Measurements from ENCODE around the gene PTH2. TPM values are rescaled to one million over a fixed set of nuclear protein-coding genes. Genes with fewer than 3 reads are reported as not detected.

The PTH2 gene
- total RNA-seq, 1 donor from 2014 or later: not detected

DNA sequence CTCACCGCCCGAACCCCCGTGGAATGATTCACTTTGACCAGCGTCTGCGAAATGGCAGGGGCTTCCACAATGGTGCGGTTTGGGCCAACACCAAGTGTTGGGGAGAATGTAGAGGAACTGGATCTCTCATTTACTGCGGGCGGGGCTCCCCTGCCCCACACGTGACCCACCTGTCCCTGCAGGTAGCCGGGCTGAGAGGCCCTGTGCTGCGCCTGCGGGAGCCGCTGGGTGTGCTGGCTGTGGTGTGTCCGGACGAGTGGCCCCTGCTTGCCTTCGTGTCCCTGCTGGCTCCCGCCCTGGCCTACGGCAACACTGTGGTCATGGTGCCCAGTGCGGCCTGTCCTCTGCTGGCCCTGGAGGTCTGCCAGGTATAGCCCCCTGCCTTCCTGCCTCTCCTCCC, 45.0 kb upstream of the PTH2 start:
- no peaks in the 10 kb centered on the region for H3K9me3 Mint-ChIP-seq (ENCODE audit: unreplicated experiment)
- Histone ChIP-seq H2AFZ (ENCODE audit: low read depth, low read length) (no peak overlapping the region), H3K27me3 (ENCODE audit: insufficient read depth, low read length) (no peaks in the 10 kb centered on the region), H4K20me1 (ENCODE audit: insufficient read depth, low read length) (no peaks in the 10 kb centered on the region), H3K4me1 (ENCODE audit: insufficient read depth, low read length) (no peaks in the 10 kb centered on the region), H3K9me3 (ENCODE audit: insufficient read depth, low read depth, low read length) (no peaks in the 10 kb centered on the region), H3K4me2 (ENCODE audit: low read length) (no peak overlapping the region), H3K36me3 (ENCODE audit: insufficient read depth, low read length) (no peaks in the 10 kb centered on the region), H3K4me3 (ENCODE audit: insufficient read depth, low read depth, low read length) (no peak overlapping the region), H3K27ac (ENCODE audit: low read depth, low read length) (no peak overlapping the region), H3K79me2 (ENCODE audit: insufficient read depth, low read length) (no peaks in the 10 kb centered on the region), H3K9ac (ENCODE audit: low read length) (no peak overlapping the region)
- FAIRE-seq (no peak), DNase-seq (ENCODE audit: low read depth) (no peak)
- no peak overlapping the region for H3K4me3 Mint-ChIP-seq (ENCODE audit: unreplicated experiment)
- H3K4me1 Mint-ChIP-seq (ENCODE audit: low read depth, unreplicated experiment): no peaks in the 10 kb centered on the region
- peaks cover 7% of the 10 kb centered on the region for H3K27me3 Mint-ChIP-seq (ENCODE audit: low read depth, unreplicated experiment)
- TF ChIP-seq EZH2 (IDR thresholded peaks at IDR 0.05; ENCODE audit: insufficient read depth, low read length): no peak
- TF ChIP-seq, protein P1, sequence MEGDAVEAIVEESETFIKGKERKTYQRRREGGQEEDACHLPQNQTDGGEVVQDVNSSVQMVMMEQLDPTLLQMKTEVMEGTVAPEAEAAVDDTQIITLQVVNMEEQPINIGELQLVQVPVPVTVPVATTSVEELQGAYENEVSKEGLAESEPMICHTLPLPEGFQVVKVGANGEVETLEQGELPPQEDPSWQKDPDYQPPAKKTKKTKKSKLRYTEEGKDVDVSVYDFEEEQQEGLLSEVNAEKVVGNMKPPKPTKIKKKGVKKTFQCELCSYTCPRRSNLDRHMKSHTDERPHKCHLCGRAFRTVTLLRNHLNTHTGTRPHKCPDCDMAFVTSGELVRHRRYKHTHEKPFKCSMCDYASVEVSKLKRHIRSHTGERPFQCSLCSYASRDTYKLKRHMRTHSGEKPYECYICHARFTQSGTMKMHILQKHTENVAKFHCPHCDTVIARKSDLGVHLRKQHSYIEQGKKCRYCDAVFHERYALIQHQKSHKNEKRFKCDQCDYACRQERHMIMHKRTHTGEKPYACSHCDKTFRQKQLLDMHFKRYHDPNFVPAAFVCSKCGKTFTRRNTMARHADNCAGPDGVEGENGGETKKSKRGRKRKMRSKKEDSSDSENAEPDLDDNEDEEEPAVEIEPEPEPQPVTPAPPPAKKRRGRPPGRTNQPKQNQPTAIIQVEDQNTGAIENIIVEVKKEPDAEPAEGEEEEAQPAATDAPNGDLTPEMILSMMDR (IDR thresholded peaks at IDR 0.05; ENCODE audit: insufficient read depth, low read depth, low read length): no peak
- peaks cover 4% of the 10 kb centered on the region for H3K36me3 Mint-ChIP-seq (ENCODE audit: low read depth, unreplicated experiment)
- H3K27ac Mint-ChIP-seq (ENCODE audit: unreplicated experiment): no peak overlapping the region

DNA sequence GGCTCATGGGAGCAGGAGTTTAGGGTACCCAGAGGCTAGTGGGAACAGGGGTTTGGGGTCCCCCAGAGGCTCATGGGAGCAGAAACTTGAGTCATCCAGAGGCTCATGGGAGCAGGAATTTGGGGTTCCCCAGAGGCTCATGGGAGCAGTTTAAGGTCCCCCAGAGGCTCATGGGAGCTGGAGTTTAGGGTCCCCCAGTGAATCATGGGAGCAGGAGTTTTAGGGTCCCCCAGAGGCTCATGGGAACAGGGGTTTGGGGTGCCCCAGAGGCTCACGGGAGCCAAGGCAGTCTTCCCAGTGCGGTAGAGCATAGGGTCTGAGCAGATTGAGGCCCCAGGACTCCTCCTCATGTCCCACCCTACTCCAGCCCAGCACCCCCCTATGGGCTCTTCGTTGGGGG, 42.1 kb upstream of the PTH2 start:
- FAIRE-seq (no peak), DNase-seq (ENCODE audit: low read depth) (no peak)
- no peak overlapping the region for H3K27ac ChIP-seq (ENCODE audit: low read depth, low read length)
- no peaks in the 10 kb centered on the region for H3K79me2 ChIP-seq (ENCODE audit: insufficient read depth, low read length)
- H3K4me2 ChIP-seq (ENCODE audit: low read length): no peak overlapping the region
- Mint-ChIP-seq H3K4me1 (ENCODE audit: low read depth, unreplicated experiment) (no peaks in the 10 kb centered on the region), H3K27me3 (ENCODE audit: low read depth, unreplicated experiment) (no peaks in the 10 kb centered on the region), H3K36me3 (ENCODE audit: low read depth, unreplicated experiment) (peaks cover 4% of the 10 kb centered on the region), H3K27ac (ENCODE audit: unreplicated experiment) (no peak overlapping the region), H3K4me3 (ENCODE audit: unreplicated experiment) (no peak overlapping the region), H3K9me3 (ENCODE audit: unreplicated experiment) (no peaks in the 10 kb centered on the region)
- H2AFZ ChIP-seq (ENCODE audit: low read depth, low read length): no peak overlapping the region
- no peaks in the 10 kb centered on the region for H3K27me3 ChIP-seq (ENCODE audit: insufficient read depth, low read length)
- no peaks in the 10 kb centered on the region for H4K20me1 ChIP-seq (ENCODE audit: insufficient read depth, low read length)
- H3K9me3 ChIP-seq (ENCODE audit: insufficient read depth, low read depth, low read length): no peaks in the 10 kb centered on the region
- H3K4me3 ChIP-seq (ENCODE audit: insufficient read depth, low read depth, low read length): no peak overlapping the region
- TF ChIP-seq, protein P1 (IDR thresholded peaks at IDR 0.05; ENCODE audit: insufficient read depth, low read depth, low read length): no peak
- TF ChIP-seq EZH2 (IDR thresholded peaks at IDR 0.05; ENCODE audit: insufficient read depth, low read length): no peak
- H3K36me3 ChIP-seq (ENCODE audit: insufficient read depth, low read length): no peaks in the 10 kb centered on the region
- no peaks in the 10 kb centered on the region for H3K4me1 ChIP-seq (ENCODE audit: insufficient read depth, low read length)
- no peak overlapping the region for H3K9ac ChIP-seq (ENCODE audit: low read length)

DNA sequence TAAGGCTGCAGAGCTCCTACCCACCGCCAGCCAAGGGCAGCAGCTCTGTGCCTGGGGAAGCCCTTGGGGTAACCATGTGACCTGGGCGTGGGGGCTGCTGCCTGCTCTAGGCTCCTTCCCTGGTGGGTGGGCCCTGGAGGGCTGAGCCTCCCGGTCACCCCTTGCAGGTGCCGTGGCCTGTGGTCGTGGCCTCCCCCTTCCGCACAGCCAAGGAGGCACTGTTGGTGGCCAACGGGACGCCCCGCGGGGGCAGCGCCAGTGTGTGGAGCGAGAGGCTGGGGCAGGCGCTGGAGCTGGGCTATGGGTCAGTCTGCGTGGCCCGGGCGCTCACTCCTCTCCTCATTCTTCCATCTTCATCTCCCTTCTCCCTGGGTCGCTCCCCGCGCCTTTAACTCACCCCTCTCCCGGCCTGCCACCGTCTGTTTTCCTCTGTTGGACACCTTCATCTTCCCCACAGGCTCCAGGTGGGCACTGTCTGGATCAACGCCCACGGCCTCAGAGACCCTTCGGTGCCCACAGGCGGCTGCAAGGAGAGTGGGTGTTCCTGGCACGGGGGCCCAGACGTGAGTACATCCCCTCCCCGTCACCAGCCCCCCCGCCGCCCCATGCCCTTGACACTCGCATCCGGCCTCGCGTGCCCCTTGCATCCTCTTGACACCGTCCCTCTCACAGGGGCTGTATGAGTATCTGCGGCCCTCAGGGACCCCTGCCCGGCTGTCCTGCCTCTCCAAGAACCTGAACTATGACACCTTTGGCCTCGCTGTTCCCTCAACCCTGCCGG, 40.9 kb upstream of the PTH2 start:
- Histone ChIP-seq H3K79me2 (ENCODE audit: insufficient read depth, low read length) (no peaks in the 10 kb centered on the region), H3K9me3 (ENCODE audit: insufficient read depth, low read depth, low read length) (no peaks in the 10 kb centered on the region), H2AFZ (ENCODE audit: low read depth, low read length) (no peak overlapping the region), H3K27ac (ENCODE audit: low read depth, low read length) (no peak overlapping the region), H3K4me3 (ENCODE audit: insufficient read depth, low read depth, low read length) (no peak overlapping the region), H3K27me3 (ENCODE audit: insufficient read depth, low read length) (no peaks in the 10 kb centered on the region), H3K9ac (ENCODE audit: low read length) (no peak overlapping the region), H3K4me1 (ENCODE audit: insufficient read depth, low read length) (no peaks in the 10 kb centered on the region), H3K4me2 (ENCODE audit: low read length) (no peak overlapping the region), H3K36me3 (ENCODE audit: insufficient read depth, low read length) (no peaks in the 10 kb centered on the region), H4K20me1 (ENCODE audit: insufficient read depth, low read length) (no peaks in the 10 kb centered on the region)
- H3K27me3 Mint-ChIP-seq (ENCODE audit: low read depth, unreplicated experiment): no peaks in the 10 kb centered on the region
- H3K9me3 Mint-ChIP-seq (ENCODE audit: unreplicated experiment): no peaks in the 10 kb centered on the region
- no peak overlapping the region for H3K4me3 Mint-ChIP-seq (ENCODE audit: unreplicated experiment)
- H3K27ac Mint-ChIP-seq (ENCODE audit: unreplicated experiment): no peak overlapping the region
- peaks cover 3% of the 10 kb centered on the region for H3K36me3 Mint-ChIP-seq (ENCODE audit: low read depth, unreplicated experiment)
- no peaks in the 10 kb centered on the region for H3K4me1 Mint-ChIP-seq (ENCODE audit: low read depth, unreplicated experiment)
- TF ChIP-seq, protein P1 (IDR thresholded peaks at IDR 0.05; ENCODE audit: insufficient read depth, low read depth, low read length): no peak
- no peak for DNase-seq (ENCODE audit: low read depth)
- no peak for FAIRE-seq
